Urothelium cell line (cell line): ENCODE data around the gene SPATA2.

ENCODE experiments used
- DNase-seq: peaks from one replicate; pipeline ENCODE4 v3.0.0; 2011; ENCODE audit warnings: low spot score, mixed read lengths
- FAIRE-seq: peaks from 2 replicates; lab custom pipeline; 2011; peaks lifted over from hg19 to GRCh38; lab: Jason Lieb, UNC

The SPATA2 gene

GRCh38 chr20:49935746-49936152 is 20.4 kb upstream of the SPATA2 start:
- no peak for DNase-seq
- FAIRE-seq, result no peak

GRCh38 chr20:49929142-49929494 is 13.8 kb upstream of the SPATA2 start:
- FAIRE-seq (no peak), DNase-seq (no peak)

- FAIRE-seq (no peak), DNase-seq (peak; percentile 91)
These were observed 13.2 kb upstream of the SPATA2 start for GRCh38 chr20:49928411-49929141.

- DNase-seq, result no peak
- FAIRE-seq, result no peak
These were observed 10.6 kb upstream of the SPATA2 start for GRCh38 chr20:49925901-49926454.

GRCh38 chr20:49924247-49924646 is 8.9 kb upstream of the SPATA2 start:
- DNase-seq (no peak), FAIRE-seq (no peak)

- no peak for FAIRE-seq
- no peak for DNase-seq
These were observed 4.1 kb upstream of the SPATA2 start for GRCh38 chr20:49919461-49919860.

- FAIRE-seq, result no peak
- no peak for DNase-seq
These were observed 3.7 kb upstream of the SPATA2 start for GRCh38 chr20:49919009-49919408.

- FAIRE-seq (no peak), DNase-seq (no peak)
These were observed 3.1 kb upstream of the SPATA2 start for GRCh38 chr20:49918446-49918845.

- DNase-seq (peak; percentile 56), FAIRE-seq (no peak)
These were observed 1.0 kb upstream of the SPATA2 start for GRCh38 chr20:49916146-49917002.

GRCh38 chr20:49915118-49915379 is 280 bp downstream of the SPATA2 start:
- FAIRE-seq (no peak), DNase-seq (no peak)

GRCh38 chr20:49914310-49915117 is 815 bp downstream of the SPATA2 start:
- no peak for FAIRE-seq
- no peak for DNase-seq

GRCh38 chr20:49913399-49914047 is 1.8 kb downstream of the SPATA2 start:
- FAIRE-seq, result no peak
- no peak for DNase-seq

GRCh38 chr20:49910340-49910706 is 5.0 kb downstream of the SPATA2 start:
- FAIRE-seq, result no peak
- DNase-seq, result no peak

GRCh38 chr20:49909499-49910339 is 5.6 kb downstream of the SPATA2 start:
- no peak for DNase-seq
- FAIRE-seq, result no peak

- no peak for FAIRE-seq
These were observed 7.1 kb downstream of the SPATA2 start for GRCh38 chr20:49908258-49908565.

GRCh38 chr20:49907405-49908257 is 7.7 kb downstream of the SPATA2 start:
- no peak for FAIRE-seq

More at GRCh38 chr20:49908258-49908565, 7.1 kb downstream of the SPATA2 start:
- no peak for DNase-seq

GRCh38 chr20:49906615-49907154 is 8.6 kb downstream of the SPATA2 start:
- FAIRE-seq, result no peak
- no peak for DNase-seq

More at GRCh38 chr20:49907405-49908257, 7.7 kb downstream of the SPATA2 start:
- no peak for DNase-seq

- FAIRE-seq (no peak), DNase-seq (no peak)
These were observed 9.2 kb downstream of the SPATA2 start for GRCh38 chr20:49906101-49906604.
